ENCODE measurements around the gene CACNG1. TPM values are rescaled to one million over a fixed set of nuclear protein-coding genes. Genes with fewer than 3 reads are reported as not detected.

Gene CACNG1
- total RNA-seq, 1 donor from 2014 or later = not detected

DNA sequence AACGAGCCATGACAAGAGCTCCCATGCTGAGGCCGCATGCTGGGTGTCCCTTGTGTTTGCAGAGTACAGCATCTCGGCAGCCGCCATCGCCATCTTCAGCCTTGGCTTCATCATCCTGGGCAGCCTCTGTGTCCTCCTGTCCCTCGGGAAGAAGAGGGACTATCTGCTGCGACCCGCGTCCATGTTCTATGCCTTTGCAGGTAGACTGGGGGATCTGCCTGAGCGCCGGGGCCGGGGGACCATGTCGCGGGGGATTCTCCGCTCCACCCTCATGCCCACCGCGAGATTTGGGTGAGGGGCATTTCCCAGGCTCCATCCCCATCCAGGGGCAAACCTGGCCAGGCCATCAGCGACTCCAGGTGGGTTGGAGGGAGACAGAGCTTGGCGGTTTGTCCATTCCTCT lies 10.7 kb downstream of the CACNG1 start:
- no peaks in the 10 kb centered on the region for H3K27me3 ChIP-seq (ENCODE audit: low read depth)
- H3K9me3 ChIP-seq (replicated peaks) = peaks cover 1% of the 10 kb centered on the region
- H3K4me1 ChIP-seq = peaks cover 21% of the 10 kb centered on the region
- no peak overlapping the region for H3K27ac ChIP-seq (replicated peaks)
- DNase-seq = no peak
- TF ChIP-seq CTCF (IDR thresholded peaks at IDR 0.05; ENCODE audit: borderline replicate concordance) = no peak
- H3K36me3 ChIP-seq = no peaks in the 10 kb centered on the region
- intact Hi-C loops (cut with micrococcal nuclease) = no loop called here
- no peak overlapping the region for H3K4me3 ChIP-seq

DNA sequence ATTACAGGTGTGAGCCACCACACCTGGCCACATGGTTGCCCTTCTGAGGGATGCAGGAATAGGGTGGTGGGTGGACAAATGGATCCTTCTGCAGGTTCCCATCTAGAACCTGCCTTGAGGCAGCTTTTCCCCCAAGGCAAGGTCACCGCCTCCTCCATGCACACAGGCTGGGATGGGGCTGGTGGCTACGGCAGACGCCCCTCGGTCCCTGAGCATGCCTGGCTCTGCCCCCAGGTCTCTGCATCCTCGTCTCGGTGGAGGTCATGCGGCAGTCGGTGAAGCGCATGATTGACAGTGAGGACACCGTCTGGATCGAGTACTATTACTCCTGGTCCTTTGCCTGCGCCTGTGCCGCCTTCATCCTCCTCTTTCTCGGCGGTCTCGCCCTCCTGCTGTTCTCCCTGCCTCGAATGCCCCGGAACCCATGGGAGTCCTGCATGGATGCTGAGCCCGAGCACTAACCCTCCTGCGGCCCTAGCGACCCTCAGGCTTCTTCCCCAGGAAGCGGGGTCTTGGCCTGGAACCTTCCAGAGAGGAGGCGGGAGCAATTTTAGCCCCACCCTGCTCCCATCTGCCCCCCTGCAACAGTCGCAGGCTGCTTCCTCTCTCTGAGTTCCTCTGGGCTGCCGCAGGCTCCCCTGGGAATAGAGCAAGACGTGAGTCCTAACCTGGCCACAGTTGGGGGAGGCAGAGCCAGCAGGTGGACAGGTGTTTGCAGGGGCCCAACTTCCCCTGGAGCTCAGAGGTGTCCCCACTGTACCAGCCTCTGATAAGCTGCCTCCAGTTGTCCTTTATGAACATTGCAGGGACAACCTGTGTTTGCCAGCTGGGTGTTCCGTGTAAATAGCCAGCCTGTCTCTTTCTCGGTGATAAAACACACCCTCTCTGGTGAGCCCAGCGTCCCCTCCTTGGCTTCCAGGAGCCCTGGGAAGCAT lies 11.7 kb downstream of the CACNG1 start:
- Histone ChIP-seq H3K4me1 (peaks cover 14% of the 10 kb centered on the region), H3K27me3 (ENCODE audit: low read depth) (no peaks in the 10 kb centered on the region), H3K36me3 (no peaks in the 10 kb centered on the region), H3K9me3 (replicated peaks) (no peaks in the 10 kb centered on the region), H3K27ac (replicated peaks) (peak overlapping the region; percentile 53), H3K4me3 (no peak overlapping the region)
- intact Hi-C loops (cut with micrococcal nuclease) = no loop called here
- TF ChIP-seq CTCF (IDR thresholded peaks at IDR 0.05; ENCODE audit: borderline replicate concordance) = no peak
- DNase-seq = no peak

DNA sequence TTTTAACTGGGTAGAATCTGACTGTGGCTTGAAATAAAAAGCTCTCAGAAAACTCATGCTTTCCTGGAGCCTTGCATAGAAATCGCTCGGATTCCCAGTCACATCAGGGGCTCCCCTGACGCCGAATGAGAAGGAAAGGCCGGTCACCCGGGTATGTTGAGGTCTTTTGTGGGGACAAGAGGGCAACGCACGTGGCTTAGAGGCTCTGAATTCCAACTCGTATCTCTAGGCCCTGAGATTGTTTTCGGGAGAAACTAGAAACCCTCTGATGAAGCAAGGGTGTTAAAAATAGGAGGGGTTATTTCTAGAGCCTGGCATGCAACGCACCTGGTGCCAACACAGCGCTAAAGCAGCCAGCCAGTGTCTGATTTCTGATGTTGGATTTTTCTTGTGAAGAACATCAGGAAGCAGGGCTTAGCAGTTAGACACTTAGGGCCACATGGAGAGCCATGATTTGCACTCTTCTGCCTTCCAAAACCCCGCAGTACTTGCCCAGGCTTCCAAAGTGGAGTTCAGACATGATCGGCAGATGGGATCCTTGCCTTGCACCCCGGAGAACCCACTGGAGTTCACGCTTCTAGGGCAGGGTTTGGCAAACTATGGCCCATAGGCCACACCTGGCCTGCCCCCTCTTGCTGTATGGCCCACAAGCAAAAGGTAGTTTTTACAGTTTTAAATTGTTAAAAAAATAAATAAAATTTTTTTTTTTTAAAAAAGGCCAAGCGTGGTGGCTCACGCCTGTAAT lies 12.6 kb downstream of the CACNG1 start:
- no peak for DNase-seq
- no peak for TF ChIP-seq CTCF (IDR thresholded peaks at IDR 0.05; ENCODE audit: borderline replicate concordance)
- Histone ChIP-seq H3K4me1 (peaks cover 13% of the 10 kb centered on the region), H3K4me3 (no peak overlapping the region), H3K27me3 (ENCODE audit: low read depth) (no peaks in the 10 kb centered on the region), H3K9me3 (replicated peaks) (no peaks in the 10 kb centered on the region), H3K36me3 (no peaks in the 10 kb centered on the region), H3K27ac (replicated peaks) (peak overlapping the region; percentile 53)
- intact Hi-C loops (cut with micrococcal nuclease) = no loop called here

DNA sequence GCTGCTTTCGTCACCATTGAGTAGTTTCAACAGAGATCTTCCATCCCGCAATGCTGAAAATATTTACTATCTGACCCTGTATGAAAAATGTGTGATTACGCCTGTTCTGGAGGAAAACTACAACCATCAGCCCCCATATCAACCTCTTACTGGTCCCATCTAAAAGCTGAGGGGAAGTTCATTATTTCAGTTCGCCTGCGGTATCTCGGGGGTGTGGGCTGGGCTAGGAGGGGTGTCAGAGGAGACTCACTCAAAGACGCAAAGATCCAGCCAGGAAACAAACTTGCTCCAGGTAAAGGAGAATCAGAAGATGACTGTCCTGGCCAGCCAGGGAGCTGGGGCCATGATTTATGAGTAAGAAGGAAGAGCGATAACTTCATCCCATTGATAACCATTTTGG lies 13.7 kb downstream of the CACNG1 start:
- H3K4me1 ChIP-seq = peaks cover 13% of the 10 kb centered on the region
- DNase-seq = no peak
- H3K27me3 ChIP-seq (ENCODE audit: low read depth) = no peaks in the 10 kb centered on the region
- no peak for TF ChIP-seq CTCF (IDR thresholded peaks at IDR 0.05; ENCODE audit: borderline replicate concordance)
- no peaks in the 10 kb centered on the region for H3K36me3 ChIP-seq
- no peak overlapping the region for H3K27ac ChIP-seq (replicated peaks)
- H3K9me3 ChIP-seq (replicated peaks) = no peaks in the 10 kb centered on the region
- intact Hi-C loops (cut with micrococcal nuclease) = no loop called here
- no peak overlapping the region for H3K4me3 ChIP-seq

DNA sequence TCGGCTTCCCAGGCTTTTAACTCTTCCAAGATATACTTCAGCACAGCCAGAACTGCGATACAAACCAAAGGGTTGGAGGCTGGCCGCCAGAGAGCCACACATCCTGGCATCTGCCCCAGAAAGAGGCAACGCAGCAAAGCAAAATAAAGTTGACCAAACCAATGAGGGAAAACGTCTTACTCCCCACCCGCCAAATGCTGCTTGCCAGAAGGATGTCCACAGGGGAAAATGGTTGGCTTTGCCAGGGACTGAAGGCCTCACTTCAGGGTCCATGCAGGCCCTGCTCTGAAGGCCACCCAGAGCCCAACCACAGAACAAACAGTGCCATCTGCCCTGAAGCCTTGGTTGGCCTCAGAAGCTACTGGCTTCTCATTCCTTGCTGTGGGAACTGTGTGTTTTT lies 15.0 kb downstream of the CACNG1 start:
- H3K27me3 ChIP-seq (ENCODE audit: low read depth) = no peaks in the 10 kb centered on the region
- H3K27ac ChIP-seq (replicated peaks) = no peak overlapping the region
- TF ChIP-seq CTCF (IDR thresholded peaks at IDR 0.05; ENCODE audit: borderline replicate concordance) = no peak
- no peaks in the 10 kb centered on the region for H3K36me3 ChIP-seq
- H3K9me3 ChIP-seq (replicated peaks) = no peaks in the 10 kb centered on the region
- intact Hi-C loops (cut with micrococcal nuclease) = no loop called here
- no peak for DNase-seq
- peaks cover 13% of the 10 kb centered on the region for H3K4me1 ChIP-seq
- H3K4me3 ChIP-seq = no peak overlapping the region

Data from left ventricle myocardium inferior (tissue), 1 donor.